A549 treated with Mapracorat at 1 μM for 4 hours (cell line): ENCODE results near the gene NUCB2. TPM values are rescaled to one million over a fixed set of nuclear protein-coding genes. Genes with fewer than 3 reads are reported as not detected.

ENCODE experiments used
- total RNA-seq: library from RNA; stranded (reverse); fragments of 200-300 nt; extraction: Qiagen RNA extraction; gene quantifications from 5 replicates; pipeline ENCODE4 v1.2.3, GENCODE V29; 2022

The NUCB2 gene
- total RNA-seq: 28.4 to 36.0 TPM (median 32.3 TPM) in 5 replicates

DNA sequence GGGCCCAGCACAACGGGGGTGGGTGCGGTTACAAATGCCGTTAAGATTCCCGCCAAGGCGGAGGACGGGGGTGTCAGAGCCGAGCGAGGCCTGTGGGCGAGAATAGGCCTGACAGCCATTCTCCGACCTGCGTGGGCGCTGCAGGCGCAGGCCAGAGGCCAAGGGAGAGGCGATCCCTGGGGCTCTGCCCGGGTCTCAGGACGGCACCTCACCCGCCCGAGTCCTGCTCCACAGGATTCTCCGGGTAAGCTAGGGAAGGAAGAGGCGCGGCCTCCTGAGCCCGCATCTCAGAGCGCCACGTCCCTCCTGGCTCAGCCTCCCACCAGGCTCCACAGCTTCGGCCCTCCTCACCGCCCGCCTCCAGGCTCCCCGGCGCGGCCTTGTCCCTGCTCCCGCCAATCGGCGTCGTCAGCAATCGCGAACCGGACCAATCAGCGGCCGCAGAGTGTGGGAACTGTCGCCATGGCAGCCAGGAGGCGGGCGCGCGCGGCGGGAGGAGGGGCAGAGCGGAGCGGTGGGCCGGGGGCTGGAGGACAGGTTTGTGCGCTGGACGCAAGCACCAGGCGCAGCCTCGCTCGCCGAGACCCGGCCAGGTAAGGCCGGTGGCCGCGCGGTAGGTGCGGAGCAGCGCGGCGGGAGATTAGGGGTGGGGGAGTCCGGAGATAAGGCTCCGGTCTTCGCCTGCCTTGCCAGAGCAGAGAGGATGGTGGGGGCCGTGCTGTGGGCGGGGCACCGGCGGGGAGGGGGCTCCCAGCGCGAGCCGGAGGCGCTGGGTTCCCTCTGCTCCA lies at the start of gene NUCB2:
Gene NUCB2 (plus strand): TSS at position 504 of the 788 bp plus-strand sequence. CDS start 18,585 bp downstream, outside the sequence.

DNA sequence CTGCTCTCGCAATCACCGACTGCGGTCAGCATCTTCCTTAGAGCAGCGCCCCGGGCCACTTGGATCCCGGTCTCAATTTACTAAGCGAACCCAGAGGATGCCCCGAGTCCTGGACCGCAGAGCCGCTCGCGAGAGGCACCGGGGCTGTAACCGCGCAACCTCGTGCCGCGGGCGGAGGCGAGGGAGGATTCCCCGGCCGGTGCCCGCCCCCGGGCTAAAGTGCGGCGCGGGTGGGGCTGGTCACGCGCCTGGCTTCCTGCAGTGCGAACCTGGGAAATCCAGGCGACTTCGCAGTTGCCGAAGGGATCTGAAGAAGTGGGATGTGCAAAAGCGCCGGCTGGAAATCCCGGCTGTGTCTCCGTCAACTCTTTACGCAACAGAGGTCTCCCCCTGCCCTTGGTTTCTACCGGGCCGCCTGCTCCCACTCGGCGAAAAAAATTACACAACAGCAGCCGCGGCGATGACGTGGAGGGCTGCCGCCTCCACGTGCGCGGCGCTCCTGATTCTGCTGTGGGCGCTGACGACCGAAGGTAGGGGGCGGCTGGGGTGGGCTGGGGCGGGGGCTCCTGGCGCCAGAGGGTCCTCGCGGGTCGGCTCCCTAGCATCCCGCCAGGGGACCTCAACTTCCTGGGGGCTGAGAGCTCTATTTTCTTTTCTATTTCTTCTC lies 75.1 kb downstream of the NUCB2 start, which contains the start of gene NCR3LG1:
Gene NCR3LG1 (plus strand): TSS at position 291 of the 667 bp plus-strand sequence. CDS start 170 bp downstream, at position 461.

Other genes starting within 250 kb of the NUCB2 start
- 1,535 to 1,903 TPM (median 1,574 TPM) in 5 replicates for gene RPS13, start 199.1 kb upstream of the NUCB2 start, total RNA-seq
- 9.0 to 16.3 TPM (median 13.4 TPM) in 5 replicates for gene PIK3C2A, start 68.8 kb upstream of the NUCB2 start, total RNA-seq
- 1.8 to 3.0 TPM (median 2.3 TPM) in 5 replicates for gene NCR3LG1, start 75.1 kb downstream of the NUCB2 start, total RNA-seq
- gene KCNJ11, start 111.9 kb downstream of the NUCB2 start, total RNA-seq: 2.6 to 4.1 TPM (median 3.7 TPM) in 5 replicates
- 5.7 to 9.5 TPM (median 7.6 TPM) in 5 replicates for gene ABCC8, start 200.1 kb downstream of the NUCB2 start, total RNA-seq